CD1c-positive myeloid dendritic cell (primary cell): Measurements from ENCODE around the gene CWC15.
A peak's percentile ranks its signal among the peaks of the same experiment; 100 is the strongest.
"Not testable (repeated sequence)": the region's sequence is repeated elsewhere in the genome, so short reads cannot be mapped to it uniquely, and the experiment has no call there.

Experiments used
- DNase-seq: peaks from one replicate; pipeline ENCODE4 v3.0.0-alpha.2; 2016; ENCODE audit errors: extremely low spot score

CWC15 gene

DNA sequence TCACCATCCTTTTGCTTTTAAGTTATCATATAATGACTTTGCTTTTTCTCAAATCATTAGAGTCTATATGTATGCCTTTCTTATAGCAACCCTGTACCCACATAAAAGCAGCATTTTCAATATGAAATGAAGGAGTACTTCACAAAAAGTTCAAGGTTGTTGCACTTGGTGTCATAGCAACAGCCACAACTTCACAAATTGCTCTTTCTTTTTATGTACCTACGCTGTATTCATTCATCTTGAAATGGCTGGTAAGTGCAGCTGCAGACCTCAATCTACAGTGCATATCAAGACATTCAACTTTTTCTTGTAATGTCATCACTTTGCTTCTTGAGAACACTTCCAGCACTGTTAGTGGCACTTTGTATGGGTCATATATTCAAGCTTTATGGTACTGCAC lies 18.6 kb downstream of the CWC15 start:
- no peak for DNase-seq

DNA sequence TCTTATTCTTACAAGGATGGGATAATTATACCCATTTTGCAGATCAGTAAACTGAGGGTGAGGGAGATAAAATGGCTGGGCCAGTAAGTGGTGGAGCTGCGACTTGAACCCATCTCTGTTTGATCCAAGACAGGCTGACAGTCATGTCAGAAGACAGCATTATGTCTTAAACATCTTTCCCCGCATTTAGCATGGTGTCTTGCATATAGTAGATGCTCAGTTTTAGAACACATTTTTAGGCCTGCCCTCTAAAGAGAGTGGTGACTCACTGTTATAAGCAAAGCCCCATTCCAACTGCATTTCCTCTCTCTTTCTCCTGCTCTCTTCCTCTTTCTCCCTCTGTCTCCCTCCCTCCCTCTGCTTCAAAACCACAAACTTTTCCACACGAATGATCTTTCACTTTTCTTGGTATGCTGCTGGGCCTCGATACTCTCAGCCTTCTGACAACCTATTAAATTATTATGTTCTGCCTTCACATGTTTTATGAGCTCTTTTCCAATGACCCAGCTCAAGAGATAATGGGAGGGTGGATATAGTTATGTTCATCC lies 25.2 kb downstream of the CWC15 start:
- no peak for DNase-seq

DNA sequence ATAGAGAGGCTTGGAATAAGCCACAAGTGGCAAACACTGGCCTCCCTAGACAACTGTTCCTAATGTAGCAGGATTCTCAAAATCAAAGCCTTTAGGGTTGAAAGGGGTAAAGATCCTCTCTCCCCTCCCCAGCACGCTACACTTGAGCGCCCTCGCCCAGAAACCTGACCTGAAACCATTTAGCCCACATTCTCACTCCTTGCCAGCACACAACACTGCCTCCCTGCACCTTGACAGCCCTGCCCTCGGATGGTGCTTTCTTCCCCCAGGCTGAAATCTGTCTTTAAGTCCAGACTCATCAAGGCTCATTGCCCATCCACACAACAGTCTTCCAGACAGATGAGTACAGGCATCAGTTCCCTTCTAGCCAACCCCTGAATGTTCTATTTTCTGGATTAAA lies 26.5 kb downstream of the CWC15 start:
- no peak for DNase-seq

DNA sequence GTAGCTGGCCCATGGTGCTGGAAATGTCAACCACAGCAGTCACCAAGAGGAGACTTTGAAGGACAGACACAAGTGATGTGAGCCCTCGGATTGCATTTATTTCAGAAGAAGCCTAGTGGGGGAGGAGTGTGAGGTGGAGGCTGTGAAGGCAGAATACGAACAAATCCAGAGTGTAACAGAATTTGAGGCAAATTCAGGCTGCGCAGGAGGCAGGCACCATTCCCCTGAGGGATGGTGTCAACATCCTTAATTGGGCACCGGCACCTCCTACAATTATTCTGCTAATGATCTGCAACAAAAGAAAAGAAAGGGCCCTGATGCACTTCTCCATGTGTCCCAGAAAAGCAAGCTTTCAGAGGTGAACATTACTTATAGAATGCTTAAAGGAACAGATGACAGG lies 32.2 kb downstream of the CWC15 start:
- no peak for DNase-seq

DNA sequence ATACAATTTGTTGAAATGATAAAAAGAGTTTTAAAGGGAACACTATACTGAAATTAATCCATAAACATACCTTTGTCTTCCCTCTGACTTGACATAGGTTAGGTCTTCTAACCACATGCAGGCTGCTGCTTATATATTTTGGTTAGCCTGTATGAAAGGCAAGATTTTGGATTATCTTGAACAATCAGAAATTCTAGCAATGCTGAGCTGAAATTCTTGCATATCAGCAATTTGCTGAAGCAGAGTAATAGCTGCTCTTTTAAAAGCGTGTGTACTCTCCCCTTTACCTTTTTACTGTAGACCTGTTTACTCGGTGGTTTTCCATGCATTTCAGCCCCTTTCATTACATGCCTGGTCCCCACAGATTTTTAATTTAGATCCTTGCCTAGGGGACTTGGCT lies 34.0 kb downstream of the CWC15 start:
- DNase-seq, result no peak

DNA sequence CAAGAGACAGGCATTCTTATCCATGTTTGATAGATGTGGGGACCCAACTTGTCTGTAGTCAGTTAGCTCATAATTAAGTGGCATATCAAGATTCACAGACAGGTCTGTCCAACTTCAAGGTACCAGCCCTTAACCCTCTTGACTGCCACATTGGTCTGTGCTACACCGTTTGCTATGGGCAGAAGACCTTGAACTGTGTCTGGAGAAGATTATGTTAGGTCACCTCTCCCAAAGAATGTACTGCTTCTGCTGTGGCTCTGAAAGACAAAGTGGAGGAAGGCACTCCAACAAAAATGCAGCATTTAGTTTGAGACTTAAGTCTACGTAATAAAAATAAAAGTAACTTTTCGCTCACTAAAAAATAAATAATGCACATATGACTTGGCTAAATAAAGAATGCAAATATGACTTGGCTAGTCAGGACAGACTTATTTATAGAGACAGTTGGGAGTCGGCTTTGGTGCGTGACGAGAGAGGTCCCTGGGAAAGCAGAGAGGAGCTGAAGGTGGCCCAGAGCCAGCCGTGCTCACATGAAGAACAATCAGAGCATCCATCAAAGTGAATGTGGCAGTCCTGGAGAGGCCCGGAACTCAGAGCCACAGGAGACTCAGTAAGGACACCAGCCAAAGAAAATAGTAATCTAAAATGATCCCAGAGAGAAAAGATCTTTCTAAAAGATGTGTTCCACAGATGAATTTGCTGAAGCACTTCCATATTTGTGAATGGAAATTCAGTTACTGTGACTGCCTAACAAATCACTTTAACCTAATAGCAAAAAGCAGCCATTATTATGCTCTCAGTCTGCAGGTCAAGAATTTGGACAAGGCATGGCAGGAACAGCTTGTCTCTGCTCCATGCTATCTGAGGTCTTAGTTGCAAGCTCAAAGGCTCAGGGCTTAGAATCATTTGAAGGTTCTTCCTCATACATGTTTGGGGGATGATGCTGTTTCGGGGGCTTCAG lies 35.0 kb downstream of the CWC15 start:
- DNase-seq, result no peak

DNA sequence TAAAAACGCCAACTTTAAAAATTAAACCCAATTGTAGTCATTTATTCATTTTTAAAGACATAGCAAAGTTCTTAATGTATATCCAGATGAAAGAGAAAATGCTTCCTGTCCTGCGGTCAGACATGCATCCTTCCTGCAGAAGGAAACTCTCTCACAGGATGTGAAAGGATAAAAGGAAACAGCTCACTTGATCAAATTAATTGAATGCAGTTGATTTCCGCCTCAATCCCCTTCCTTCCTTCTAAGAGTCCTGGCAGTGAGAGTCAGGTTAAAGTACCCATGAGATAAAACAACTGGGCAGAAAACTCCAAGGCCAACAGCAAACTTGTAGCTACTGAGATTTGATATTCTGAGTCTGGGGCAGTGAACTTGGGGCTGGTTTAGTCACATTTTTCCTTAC lies 38.5 kb downstream of the CWC15 start:
- DNase-seq, result no peak

DNA sequence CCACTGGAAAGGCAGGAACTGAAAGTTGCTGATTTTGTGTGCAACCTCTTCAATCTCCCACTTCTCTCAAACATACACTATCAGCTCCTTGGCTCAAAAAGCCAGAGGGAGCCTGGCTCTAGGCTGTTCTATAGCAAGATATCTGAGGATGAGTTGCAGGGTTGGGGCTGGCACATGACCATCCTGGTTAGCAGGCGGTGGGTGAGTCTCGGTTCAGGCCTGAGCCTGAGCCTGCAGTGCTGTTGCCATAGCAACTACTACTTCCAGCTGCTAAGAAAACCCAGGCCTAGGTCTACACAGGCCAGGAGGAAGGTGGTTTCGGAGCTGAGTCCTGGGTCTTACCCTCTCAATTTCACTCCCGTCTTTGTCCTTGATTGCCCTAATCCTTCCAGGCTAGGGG lies 39.0 kb downstream of the CWC15 start:
- no peak for DNase-seq

DNA sequence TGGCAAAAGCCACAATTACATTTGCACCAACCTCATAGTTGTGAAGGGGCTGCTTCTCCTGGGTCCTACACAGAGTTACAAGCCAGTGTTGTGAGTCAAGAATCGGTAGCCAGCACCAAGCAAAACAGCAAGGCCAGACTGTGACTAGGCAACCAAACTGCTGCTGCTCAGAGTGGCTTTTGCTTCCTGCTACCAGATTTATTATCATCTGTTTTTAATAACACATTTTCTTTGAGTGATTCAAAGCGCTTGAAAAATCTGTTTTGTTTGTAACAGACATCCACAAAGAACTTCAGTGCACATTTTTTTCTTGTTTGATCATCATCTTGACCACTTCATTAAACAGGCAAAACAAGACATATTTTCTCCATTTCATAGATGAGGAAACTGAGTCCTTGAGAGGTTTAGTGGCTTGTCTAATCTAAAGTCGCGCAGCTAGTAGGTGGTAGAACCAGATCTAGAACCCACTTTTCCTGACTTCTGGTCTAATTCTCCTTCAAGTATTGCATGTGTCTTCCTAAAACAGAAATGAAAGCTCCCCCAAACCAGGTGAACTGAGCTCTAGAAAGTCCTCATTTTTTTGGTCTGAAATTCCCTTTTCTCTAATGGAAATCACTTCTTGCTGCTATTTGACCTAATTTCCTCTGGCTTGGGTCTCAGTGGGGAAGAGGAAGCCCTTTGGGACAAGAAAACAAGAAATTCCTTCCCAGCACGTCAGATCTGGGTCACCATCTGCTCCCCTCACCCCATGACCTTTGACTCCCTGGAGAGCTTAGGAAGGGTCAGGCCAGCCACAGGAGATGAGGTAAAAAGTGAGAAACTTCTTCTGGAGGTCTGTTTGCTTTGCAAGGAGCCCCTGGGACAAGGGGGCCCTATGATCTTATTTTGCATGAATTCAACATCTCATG lies 39.9 kb downstream of the CWC15 start:
- no peak for DNase-seq

DNA sequence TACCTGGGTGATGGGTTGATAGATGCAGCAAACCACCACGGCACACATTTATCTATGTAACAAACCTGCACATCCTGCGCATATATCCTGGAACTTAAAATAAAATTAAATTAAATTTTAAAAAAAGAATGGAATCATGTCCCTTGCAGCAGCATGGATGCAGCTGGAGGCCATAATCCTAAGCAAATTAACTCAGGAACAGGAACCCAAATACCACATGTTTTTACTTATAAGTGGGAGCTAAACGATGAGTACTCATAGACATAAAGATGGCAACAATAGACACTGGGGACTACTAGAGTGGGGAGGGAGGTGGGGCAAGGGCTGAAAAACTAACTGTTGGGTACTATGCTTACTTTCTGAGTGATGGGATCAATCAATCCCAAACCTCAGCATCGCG lies 40.9 kb downstream of the CWC15 start:
- no peak for DNase-seq

DNA sequence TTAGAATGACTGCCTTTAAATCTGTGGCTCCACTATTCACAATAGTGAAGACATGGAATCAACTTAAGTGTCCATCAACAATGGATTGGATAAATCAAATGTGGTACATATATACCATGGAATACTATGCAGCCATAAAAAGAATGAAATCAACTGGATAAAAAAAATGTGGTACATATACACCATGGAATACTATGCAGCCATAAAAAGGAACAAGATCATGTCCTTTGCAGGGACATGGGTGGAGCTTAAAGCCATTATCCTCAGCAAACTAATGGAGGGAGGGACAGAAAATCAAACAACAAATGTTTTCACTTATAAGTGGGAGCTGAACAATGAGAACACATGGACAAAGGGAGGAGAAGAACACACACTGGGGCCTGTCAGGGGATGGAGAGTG lies 41.3 kb downstream of the CWC15 start:
- DNase-seq, result not testable (repeated sequence)

DNA sequence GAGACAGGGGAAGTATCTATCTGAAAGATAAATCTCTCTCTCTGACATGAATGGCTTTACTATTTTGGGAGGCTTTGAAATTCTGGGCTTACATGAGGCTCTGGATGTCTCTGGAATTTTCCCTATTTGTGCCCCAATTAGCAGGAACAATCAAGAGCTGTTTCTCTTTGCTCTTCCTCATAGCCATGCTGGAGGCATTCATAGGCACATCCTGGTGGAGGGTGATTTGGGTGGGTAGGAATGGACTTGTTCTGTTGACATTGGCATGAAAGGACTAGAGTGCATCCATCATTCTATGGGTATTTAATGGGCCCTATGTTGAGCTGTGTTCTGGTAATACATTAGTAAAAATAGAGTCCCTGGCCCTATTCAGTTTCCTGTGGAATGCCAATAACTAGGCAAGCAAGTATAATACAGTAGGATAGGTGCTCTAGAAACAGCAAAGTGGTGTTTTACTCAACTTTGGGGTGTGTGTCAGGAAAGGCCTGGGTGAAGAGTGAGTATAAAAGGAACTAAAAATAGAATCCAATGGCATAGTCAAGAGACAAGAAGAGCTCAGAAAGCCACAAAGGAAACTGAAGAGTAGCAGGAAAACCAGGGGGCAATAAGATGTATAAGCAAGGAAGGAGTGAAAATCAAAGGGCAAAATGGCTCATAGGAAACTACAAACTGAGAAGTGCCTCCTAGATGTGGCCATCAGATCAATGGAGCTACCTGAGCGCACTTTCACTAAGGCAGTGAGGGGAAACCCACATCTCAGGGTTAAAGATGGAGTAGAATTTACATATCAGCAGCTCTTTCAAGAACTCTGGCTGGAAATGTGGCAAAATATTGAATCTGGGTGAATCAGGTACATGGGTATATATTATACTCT lies 45.0 kb downstream of the CWC15 start:
- DNase-seq, result no peak

DNA sequence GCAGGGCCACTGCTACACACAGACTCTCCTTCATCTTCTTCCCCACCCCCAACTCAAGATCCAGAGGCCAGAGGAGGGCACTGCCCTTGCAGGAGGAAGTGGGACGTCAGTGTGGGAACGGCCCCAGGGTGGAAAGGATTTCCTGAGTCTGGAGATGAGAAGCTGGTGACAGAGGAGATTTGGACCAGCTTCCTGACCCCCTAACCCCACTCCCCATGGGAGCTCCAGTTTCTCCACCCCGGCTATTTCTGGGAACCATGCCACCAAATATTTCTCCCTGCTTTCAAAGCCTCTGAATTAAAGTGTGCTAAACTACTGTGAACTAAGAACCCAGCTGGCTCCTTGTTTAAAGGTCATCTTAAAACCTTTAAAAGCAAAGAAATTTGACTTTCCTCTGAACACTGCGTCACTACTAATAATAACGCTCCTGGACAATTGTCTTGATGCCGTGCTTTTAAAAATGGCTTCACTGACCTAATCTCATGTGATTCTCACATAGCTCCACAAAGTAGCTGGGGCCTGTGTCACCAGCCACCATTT lies 46.6 kb downstream of the CWC15 start:
- DNase-seq, result no peak

DNA sequence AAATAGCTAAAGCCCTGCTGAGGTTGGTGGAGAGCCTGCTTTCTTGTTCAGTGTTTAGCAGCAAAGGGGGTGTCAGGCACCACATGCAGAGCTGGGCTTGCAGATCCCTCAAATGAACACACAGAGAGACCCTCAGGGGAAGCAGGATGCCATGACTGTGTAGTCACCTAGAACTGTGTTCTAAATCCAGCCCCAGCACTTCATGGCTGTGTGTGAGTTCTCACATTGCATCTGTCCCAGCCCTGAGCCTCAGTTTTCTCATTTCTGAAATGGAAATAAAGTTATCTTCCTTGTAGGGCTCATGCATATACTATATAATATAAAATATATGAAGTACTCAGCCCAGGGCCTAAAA lies 47.1 kb downstream of the CWC15 start:
- no peak for DNase-seq

DNA sequence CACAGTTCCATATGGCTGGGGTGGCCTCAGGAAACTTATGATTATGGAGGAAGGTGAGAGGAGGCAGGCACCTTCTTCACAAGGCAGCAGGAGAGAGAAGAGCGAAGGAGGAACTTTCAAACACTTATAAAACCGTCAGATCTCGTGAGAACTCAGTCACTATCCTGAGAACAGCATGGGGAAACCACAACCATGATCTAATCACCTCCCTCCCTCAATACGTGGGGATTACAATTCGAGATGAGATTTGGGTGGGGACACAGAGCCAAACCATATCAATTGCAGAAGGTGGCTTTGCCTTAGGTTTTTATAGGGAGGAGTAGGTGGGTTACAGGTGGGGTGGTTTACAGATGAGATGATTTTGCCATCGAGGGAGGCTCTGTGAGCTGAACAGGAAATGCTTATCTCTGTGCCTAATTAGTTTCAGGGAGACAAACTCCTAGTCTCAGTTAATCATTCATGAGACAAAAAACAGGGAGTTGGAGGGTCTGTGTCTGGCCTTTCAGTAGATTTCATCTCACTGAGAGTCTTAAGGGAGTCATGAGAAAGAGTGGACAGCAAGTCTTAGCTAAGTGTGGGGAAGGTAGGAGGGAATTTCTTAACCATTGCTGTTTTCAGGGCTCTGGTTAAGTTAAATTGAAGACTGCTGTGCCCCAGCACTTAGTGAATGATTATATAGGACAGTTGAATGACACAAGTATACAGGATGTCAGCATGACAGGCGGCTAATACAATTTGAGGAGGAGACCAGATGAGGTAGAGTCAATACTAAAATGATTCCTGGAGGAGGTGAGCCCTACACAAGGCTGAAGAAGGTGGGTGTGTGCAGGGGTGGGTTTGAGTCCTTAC lies 47.7 kb downstream of the CWC15 start:
- no peak for DNase-seq

DNA sequence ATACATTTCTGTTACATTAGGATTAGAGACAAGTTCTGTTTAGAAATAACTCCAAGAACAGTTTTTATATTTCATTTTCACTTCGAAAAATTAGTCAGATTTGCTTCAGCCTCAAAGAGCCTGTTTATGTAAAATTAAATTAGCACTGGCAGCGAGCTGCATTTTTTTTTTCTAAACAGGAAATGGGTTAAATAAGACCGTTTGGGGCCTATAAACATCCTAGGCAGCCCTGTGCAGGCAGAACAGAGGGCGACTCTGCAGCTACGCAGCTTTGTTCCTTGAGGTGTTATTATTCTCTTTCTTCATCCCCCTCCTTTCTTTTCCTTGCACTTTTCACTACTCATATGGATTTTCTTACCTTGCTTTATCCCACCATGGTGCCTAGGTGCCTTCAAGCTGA lies 48.7 kb downstream of the CWC15 start:
- no peak for DNase-seq

DNA sequence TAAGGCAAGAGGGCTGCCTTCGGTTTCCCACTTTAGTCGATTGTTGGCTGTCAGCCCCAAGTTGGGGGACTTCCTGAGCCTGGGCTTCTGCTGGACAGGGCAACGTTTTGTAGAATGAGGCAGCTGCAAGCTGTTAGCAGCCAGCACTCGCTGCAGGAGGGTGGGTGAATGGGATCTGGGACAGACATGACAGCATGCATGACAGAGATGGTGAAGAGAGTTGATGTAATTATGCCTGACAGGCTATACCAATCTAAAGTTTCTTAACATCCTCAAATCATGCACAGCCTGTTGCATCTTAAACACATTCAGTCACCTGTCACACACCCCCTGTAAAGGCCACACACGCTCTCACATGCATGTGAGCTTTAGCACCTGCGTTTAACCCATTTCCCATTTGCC lies 49.2 kb downstream of the CWC15 start:
- DNase-seq, result no peak

DNA sequence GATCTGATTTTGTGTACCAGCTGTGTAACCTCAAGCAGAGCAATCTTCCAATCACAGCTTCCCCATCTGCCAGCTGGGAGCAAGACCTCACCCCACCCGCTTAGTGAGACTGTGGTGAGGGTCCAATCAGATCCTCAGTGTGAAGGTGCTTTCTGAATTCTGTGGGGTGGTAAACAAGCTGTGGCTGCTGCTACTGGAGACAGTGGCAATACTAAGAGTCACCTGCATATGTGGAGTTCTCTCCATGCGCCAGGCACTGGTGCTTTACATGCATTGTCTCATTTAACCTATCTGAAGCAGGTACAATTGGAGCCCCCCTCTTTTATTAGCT lies 50.4 kb downstream of the CWC15 start:
- DNase-seq, result no peak

DNA sequence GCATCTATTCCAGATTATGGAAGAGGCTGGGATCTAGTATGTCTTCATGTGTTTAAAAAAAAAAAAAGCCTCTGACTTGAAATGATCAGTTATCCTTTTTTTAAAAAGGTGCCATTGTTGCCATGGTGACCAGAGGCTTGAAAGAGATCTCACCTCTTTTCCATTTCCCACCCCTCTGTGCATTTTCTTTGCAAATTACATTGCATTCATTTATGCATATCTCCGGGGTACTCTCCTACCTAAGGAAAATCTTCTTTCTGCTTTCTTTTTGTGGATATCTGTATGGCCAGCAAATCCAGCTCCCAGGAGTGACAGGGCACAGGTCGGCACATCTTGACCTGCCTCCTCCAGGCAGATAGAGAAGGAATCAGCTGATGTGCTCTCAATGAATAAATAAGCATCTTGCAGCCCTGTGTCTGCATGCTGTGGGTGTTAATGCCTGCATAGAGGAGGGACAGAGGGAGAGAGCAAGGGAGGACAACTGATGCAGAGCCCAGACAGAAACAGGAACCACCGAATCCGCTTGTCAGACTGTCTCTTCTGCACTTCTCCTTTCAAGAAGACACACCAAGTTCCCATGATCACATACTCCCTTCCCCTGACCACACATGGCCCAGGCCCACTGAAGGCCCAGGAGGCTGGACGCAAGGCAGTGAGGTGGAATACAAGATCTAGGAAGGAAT lies 50.9 kb downstream of the CWC15 start:
- DNase-seq, result peak; percentile 49

DNA sequence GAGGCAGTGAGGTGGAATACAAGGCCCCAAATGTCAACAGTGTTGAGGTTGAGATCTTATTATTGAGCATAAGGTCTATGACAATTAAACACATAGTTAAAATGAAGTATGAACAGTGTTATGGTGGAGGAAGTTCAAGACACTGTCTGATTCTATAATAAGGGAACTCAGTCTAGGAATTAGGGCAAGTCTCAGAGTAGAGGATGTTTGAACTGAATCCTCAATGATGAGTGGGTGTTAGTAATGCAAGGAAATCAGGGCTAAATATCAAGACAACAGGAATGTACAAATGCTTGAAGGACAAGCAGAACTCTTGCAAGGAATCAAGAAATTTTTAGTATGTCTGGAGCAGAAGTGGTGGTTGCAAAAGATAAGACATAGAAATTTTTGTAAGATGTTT lies 53.0 kb downstream of the CWC15 start:
- no peak for DNase-seq
